K562 (cell line): Measurements from ENCODE around the gene ZNF285. TPM values are rescaled to one million over a fixed set of nuclear protein-coding genes. Genes with fewer than 3 reads are reported as not detected.

Experiments
- ARHGAP35 ChIP-seq: fragments of 450-650 bp; IDR thresholded peaks from 2 replicates; pipeline ENCODE4 v1.6.1; 2018; ENCODE audit not compliant: partially characterized antibody
- ATF1 ChIP-seq, 2 experiments: fragments of 450-650 bp in 1 of 2; IDR thresholded peaks; 2 replicates each; pipeline ENCODE4 v1.6.1; 2016; ENCODE audit warnings: missing compliant biosample characterization in 1 of 2, missing genetic modification characterization in 1 of 2
- CREM ChIP-seq: IDR thresholded peaks from 2 replicates; pipeline ENCODE4 v1.6.1; 2014; ENCODE audit warnings: antibody characterized with exemption, low read depth
- CXXC5 ChIP-seq: fragments of 250-450 bp; sonication (Bioruptor Pico); IDR thresholded peaks from 2 replicates; pipeline ENCODE4 v1.8.0; 2022; ENCODE audit warnings: inconsistent platforms, mild to moderate bottlenecking, moderate library complexity
- EP300 ChIP-seq: IDR thresholded peaks from 2 replicates; pipeline ENCODE4 v1.6.1; 2012; ENCODE audit warnings: low read length, improper control_type of control experiment
- FOXK2 ChIP-seq, 2 experiments: fragments of 450-650 bp; IDR thresholded peaks in 1 of 2; conservative IDR thresholded peaks in 1 of 2; 2 replicates each; pipeline ENCODE4 v1.6.1; 2016; ENCODE audit warnings: low read depth in 2 of 2, mild to moderate bottlenecking in 1 of 2
- HNRNPL ChIP-seq: fragments of 200-400 bp; formaldehyde crosslinking; IDR thresholded peaks from 2 replicates; pipeline ENCODE4 v1.6.1; 2017; ENCODE audit warnings: low read depth, mild to moderate bottlenecking, low read length
- KLF16 ChIP-seq: IDR thresholded peaks from 2 replicates; pipeline ENCODE4 v1.6.1; 2016; ENCODE audit warnings: antibody characterized with exemption
- MAZ ChIP-seq, 2 experiments: fragments of 450-650 bp in 1 of 2; sonication (generic) in 1 of 2; formaldehyde crosslinking; IDR thresholded peaks in 1 of 2; conservative IDR thresholded peaks in 1 of 2; 2 replicates each; pipeline versions ENCODE4 v1.4.0 to v1.5.0; 2020; ENCODE audit warnings: mild to moderate bottlenecking in 1 of 2, missing genetic modification reagents in 1 of 2
- MYC ChIP-seq, 2 experiments: fragments of 250-450 bp in 1 of 2; sonication (Bioruptor Pico) in 1 of 2; IDR thresholded peaks; 2 replicates each; pipeline versions ENCODE4 v1.5.1 to v1.6.1; 2012 to 2021; ENCODE audit warnings: low read depth in 2 of 2, borderline replicate concordance in 1 of 2, improper control_type of control experiment in 1 of 2, low read length in 1 of 2, mild to moderate bottlenecking in 1 of 2, moderate library complexity in 1 of 2
- NR2C1 ChIP-seq, 2 experiments: fragments of 450-650 bp; IDR thresholded peaks; 2 replicates each; pipeline ENCODE4 v1.6.1; 2017; ENCODE audit warnings: mild to moderate bottlenecking in 2 of 2, antibody characterized with exemption in 1 of 2, inconsistent platforms in 1 of 2, missing compliant biosample characterization in 1 of 2, missing genetic modification characterization in 1 of 2
- PHF8 ChIP-seq: fragments of 200-600 bp; sonication (generic); IDR thresholded peaks from 2 replicates; pipeline ENCODE4 v1.6.1; 2012; ENCODE audit warnings: mixed run types, mild to moderate bottlenecking, inconsistent platforms, low read length, moderate library complexity, borderline replicate concordance
- PYGO2 ChIP-seq: fragments of 450-650 bp; IDR thresholded peaks from 2 replicates; pipeline ENCODE4 v1.6.1; 2016; ENCODE audit warnings: mild to moderate bottlenecking, missing genetic modification characterization, moderate library complexity, missing compliant biosample characterization
- SREBF2 ChIP-seq: sonication (generic); formaldehyde crosslinking; IDR thresholded peaks from 2 replicates; pipeline ENCODE4 v1.4.0; 2020; ENCODE audit warnings: mild to moderate bottlenecking, missing genetic modification reagents
- SRSF9 ChIP-seq: fragments of 200-400 bp; formaldehyde crosslinking; IDR thresholded peaks from 2 replicates; pipeline ENCODE4 v1.6.1; 2017; ENCODE audit warnings: low read depth, low read length, borderline replicate concordance
- WHSC1 ChIP-seq: IDR thresholded peaks from one replicate; pipeline ENCODE4 v1.6.1; 2012; ENCODE audit warnings: low read length, control low read depth, inconsistent platforms
- ZNF316 ChIP-seq: fragments of 450-650 bp; IDR thresholded peaks from 2 replicates; pipeline ENCODE4 v1.6.1; 2016
- polyA plus RNA-seq, 8 experiments: library from polyadenylated mRNA; depleted of rRNA in 4 of 8; stranded (reverse) in 5 of 8; unstranded in 3 of 8; fragments of >200 nt; fragmentation: Nextera tagmentation in 2 of 8; fragmentation: Illumina TruSeq in 1 of 8; extraction: Ambion mirVana in 2 of 8; extraction: Trizol in 1 of 8; gene quantifications; 2 replicates each; pipeline versions ENCODE4 v1.2.1 to v1.2.3, GENCODE V29; 2011 to 2014; ENCODE audit warnings: inconsistent platforms in 1 of 8, missing spikeins in 1 of 8
- total RNA-seq, 7 experiments: library from RNA; depleted of rRNA in 6 of 7; stranded (reverse); fragments of >200 nt in 6 of 7; fragmentation: Illumina TruSeq in 2 of 7; extraction: Trizol in 2 of 7; gene quantifications; 2 replicates each; pipeline versions ENCODE4 v1.2.1 to v1.2.3, GENCODE V29; 2011 to 2021; ENCODE audit warnings: low replicate concordance in 1 of 7
- TF ChIP-seq, protein P1 (sequence below): fragments of 250-450 bp; sonication (Bioruptor Pico); IDR thresholded peaks from 2 replicates; pipeline ENCODE4 v1.4.0; 2020; ENCODE audit warnings: mild to moderate bottlenecking
- TF ChIP-seq, protein P2 (sequence below): sonication (generic); formaldehyde crosslinking; IDR thresholded peaks from 2 replicates; pipeline ENCODE4 v1.8.0; 2022; ENCODE audit warnings: missing genetic modification reagents, mild to moderate bottlenecking, moderate library complexity, borderline replicate concordance
- TF ChIP-seq, protein P3 (sequence below), 2 experiments: fragments of 450-650 bp; conservative IDR thresholded peaks; 2 replicates each; pipeline ENCODE4 v1.6.1; 2017; ENCODE audit warnings: mild to moderate bottlenecking in 2 of 2, moderate library complexity in 2 of 2
- TF ChIP-seq, protein P4 (sequence below): fragments of 250-450 bp; sonication (Bioruptor Pico); IDR thresholded peaks from 2 replicates; pipeline ENCODE4 v1.6.1; 2021; ENCODE audit warnings: mild to moderate bottlenecking

Gene ZNF285
- total and polyA plus RNA-seq, 9 of the 15 experiments (the other 6 are each of a cell fraction or from before 2014, with no cell fraction given), result 0.14 to 1.1 (median 0.50) TPM

DNA sequence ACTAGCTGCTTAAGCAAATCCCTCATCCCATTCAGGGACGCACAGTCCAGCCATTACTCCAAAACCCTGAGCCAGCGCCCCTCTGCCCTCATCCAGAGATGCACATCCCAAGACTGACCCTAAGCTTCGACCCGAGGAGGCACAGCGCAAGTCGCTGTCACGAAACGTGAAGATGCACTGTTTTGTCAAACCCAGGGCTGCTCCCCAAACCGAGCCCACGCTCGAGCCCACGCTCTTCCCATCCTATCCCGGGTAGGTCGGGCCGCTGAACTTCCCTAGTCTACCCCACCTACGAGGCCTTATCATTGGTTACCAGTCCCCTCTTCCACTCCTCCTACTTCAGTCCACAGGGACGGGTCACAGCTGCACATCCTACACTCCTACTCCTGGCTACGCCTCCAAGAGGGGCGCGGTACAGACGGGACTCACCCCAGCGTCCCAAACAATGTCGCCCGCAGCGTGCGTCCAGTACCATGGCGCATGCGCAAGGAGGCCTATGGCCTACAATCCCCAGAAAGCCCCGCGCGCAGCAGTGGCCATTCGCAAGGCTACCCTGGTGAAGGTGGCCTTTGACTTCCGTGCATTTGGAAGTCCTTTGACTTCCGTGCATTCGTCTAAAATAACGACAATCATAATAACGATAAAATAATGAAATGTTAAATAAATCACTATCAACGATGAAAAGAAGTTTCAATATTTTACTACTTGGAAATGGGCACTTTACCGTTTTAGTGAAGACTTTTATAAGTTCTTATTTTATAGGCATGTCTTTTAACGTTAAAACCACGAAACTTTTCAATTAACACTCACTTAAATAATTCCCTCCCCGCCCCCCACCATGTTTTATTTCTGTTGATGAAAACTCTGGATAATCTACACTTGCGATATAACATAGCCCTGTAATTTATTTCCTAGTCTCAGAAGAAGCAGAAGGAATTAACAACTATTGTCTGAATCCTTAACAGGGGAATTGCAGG, at the start of gene ZNF285 (continued):
- TF ChIP-seq PYGO2 (tag), result no peak
- peak; percentile 26; the same call in 1 of the 2 replicates for TF ChIP-seq PHF8
- TF ChIP-seq, protein P1, sequence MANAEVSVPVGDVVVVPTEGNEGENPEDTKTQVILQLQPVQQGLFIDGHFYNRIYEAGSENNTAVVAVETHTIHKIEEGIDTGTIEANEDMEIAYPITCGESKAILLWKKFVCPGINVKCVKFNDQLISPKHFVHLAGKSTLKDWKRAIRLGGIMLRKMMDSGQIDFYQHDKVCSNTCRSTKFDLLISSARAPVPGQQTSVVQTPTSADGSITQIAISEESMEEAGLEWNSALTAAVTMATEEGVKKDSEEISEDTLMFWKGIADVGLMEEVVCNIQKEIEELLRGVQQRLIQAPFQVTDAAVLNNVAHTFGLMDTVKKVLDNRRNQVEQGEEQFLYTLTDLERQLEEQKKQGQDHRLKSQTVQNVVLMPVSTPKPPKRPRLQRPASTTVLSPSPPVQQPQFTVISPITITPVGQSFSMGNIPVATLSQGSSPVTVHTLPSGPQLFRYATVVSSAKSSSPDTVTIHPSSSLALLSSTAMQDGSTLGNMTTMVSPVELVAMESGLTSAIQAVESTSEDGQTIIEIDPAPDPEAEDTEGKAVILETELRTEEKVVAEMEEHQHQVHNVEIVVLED (CRISPR knock-in tag), result peak; percentile 58
- peak in 1 of 2 experiments; percentile 14; a peak in 2 of 4 replicates for TF ChIP-seq MAZ (CRISPR knock-in tag; conservative IDR thresholded peaks at IDR 0.05 in 1 of 2, IDR thresholded peaks at IDR 0.05 in 1 of 2)
- TF ChIP-seq SRSF9, result no peak
- TF ChIP-seq ATF1 (CRISPR knock-in tag; IDR thresholded peaks at IDR 0.05), result no peak
- TF ChIP-seq ATF1 (tag; IDR thresholded peaks at IDR 0.05), result peak; percentile 32
- TF ChIP-seq KLF16, result no peak
- TF ChIP-seq ARHGAP35, result no peak
- TF ChIP-seq MYC (IDR thresholded peaks at IDR 0.05; ENCODE audit: low read depth, low read length), result peak; percentile 23; the same call in 1 of the 2 replicates
- TF ChIP-seq MYC (CRISPR knock-in tag; IDR thresholded peaks at IDR 0.05; ENCODE audit: borderline replicate concordance, low read depth), result no peak
- TF ChIP-seq, protein P2, sequence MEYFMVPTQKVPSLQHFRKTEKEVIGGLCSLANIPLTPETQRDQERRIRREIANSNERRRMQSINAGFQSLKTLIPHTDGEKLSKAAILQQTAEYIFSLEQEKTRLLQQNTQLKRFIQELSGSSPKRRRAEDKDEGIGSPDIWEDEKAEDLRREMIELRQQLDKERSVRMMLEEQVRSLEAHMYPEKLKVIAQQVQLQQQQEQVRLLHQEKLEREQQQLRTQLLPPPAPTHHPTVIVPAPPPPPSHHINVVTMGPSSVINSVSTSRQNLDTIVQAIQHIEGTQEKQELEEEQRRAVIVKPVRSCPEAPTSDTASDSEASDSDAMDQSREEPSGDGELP (CRISPR knock-in tag), result no peak
- TF ChIP-seq, protein P3, sequence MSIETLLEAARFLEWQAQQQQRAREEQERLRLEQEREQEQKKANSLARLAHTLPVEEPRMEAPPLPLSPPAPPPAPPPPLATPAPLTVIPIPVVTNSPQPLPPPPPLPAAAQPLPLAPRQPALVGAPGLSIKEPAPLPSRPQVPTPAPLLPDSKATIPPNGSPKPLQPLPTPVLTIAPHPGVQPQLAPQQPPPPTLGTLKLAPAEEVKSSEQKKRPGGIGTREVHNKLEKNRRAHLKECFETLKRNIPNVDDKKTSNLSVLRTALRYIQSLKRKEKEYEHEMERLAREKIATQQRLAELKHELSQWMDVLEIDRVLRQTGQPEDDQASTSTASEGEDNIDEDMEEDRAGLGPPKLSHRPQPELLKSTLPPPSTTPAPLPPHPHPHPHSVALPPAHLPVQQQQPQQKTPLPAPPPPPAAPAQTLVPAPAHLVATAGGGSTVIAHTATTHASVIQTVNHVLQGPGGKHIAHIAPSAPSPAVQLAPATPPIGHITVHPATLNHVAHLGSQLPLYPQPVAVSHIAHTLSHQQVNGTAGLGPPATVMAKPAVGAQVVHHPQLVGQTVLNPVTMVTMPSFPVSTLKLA (conservative IDR thresholded peaks at IDR 0.05), result 0 out of 4 replicates have a peak, but pooled peaks of 1 of the 2 experiments have one; percentile 42
- TF ChIP-seq ZNF316, result peak; percentile 48
- no peak for TF ChIP-seq SREBF2
- TF ChIP-seq HNRNPL, result no peak
- no peak for TF ChIP-seq EP300
- TF ChIP-seq CXXC5 (CRISPR knock-in tag), result peak; percentile 83
- peak; percentile 87 for TF ChIP-seq CREM
- no peak for TF ChIP-seq FOXK2 (conservative IDR thresholded peaks at IDR 0.05 in 1 of 2, IDR thresholded peaks at IDR 0.05 in 1 of 2; ENCODE audit: low read depth in 2 of 2)
- TF ChIP-seq, protein P4, sequence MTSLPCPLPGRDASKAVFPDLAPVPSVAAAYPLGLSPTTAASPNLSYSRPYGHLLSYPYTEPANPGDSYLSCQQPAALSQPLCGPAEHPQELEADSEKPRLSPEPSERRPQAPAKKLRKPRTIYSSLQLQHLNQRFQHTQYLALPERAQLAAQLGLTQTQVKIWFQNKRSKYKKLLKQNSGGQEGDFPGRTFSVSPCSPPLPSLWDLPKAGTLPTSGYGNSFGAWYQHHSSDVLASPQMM (CRISPR knock-in tag), result no peak
- TF ChIP-seq WHSC1, result no peak
- peak; percentile 85 for TF ChIP-seq NR2C1 (IDR thresholded peaks at IDR 0.05)
- peak; percentile 96 for TF ChIP-seq NR2C1 (tag; IDR thresholded peaks at IDR 0.05)
